HepG2 (cell line): ENCODE data around the gene STPG4. TPM values are rescaled to one million over a fixed set of nuclear protein-coding genes. Genes with fewer than 3 reads are reported as not detected.

Experiments
- HMG20A ChIP-seq: IDR thresholded peaks from 2 replicates; pipeline ENCODE4 v1.6.1; 2016; ENCODE audit warnings: borderline replicate concordance
- HOXA9 ChIP-seq: sonication (generic); formaldehyde crosslinking; IDR thresholded peaks from 2 replicates; pipeline ENCODE4 v1.8.1; 2022; ENCODE audit warnings: missing genetic modification reagents, mild to moderate bottlenecking, moderate library complexity, borderline replicate concordance
- KAT7 ChIP-seq: IDR thresholded peaks from 2 replicates; pipeline ENCODE4 v1.6.1; 2018; ENCODE audit warnings: borderline replicate concordance, missing compliant biosample characterization
- YY1 ChIP-seq: IDR thresholded peaks from 2 replicates; pipeline ENCODE4 v1.6.1; 2011; ENCODE audit warnings: low read length, low read depth, moderate library complexity, mild to moderate bottlenecking; ENCODE audit not compliant: insufficient read depth, insufficient replicate concordance
- ZNF205 ChIP-seq: IDR thresholded peaks from 2 replicates; pipeline ENCODE4 v1.6.1; 2018; ENCODE audit warnings: missing biosample characterization, missing genetic modification reagents
- ZNF549 ChIP-seq: sonication (generic); formaldehyde crosslinking; IDR thresholded peaks from 2 replicates; pipeline ENCODE4 v1.5.0; 2020; ENCODE audit warnings: missing genetic modification reagents
- ZNF609 ChIP-seq: sonication (generic); formaldehyde crosslinking; IDR thresholded peaks from 2 replicates; pipeline ENCODE4 v1.4.0; 2020; ENCODE audit warnings: mild to moderate bottlenecking, missing genetic modification reagents, borderline replicate concordance
- ZNF703 ChIP-seq: sonication (generic); formaldehyde crosslinking; IDR thresholded peaks from 2 replicates; pipeline ENCODE4 v1.5.1; 2020; ENCODE audit warnings: missing genetic modification reagents, mild to moderate bottlenecking, moderate library complexity, borderline replicate concordance
- polyA plus RNA-seq, 8 experiments: library from polyadenylated mRNA; depleted of rRNA in 3 of 8; stranded (reverse) in 7 of 8; unstranded in 1 of 8; fragments of >200 nt; fragmentation: Illumina TruSeq in 4 of 8; extraction: Trizol in 4 of 8; gene quantifications; 2 replicates each; pipeline versions ENCODE4 v1.2.1 to v1.2.3, GENCODE V29; 2011 to 2016; ENCODE audit warnings: low read depth in 4 of 8, missing spikeins in 1 of 8, mixed read lengths in 1 of 8; ENCODE audit not compliant: insufficient read depth in 1 of 8
- total RNA-seq, 5 experiments: library from RNA; depleted of rRNA; stranded (reverse); fragments of >200 nt; fragmentation: Illumina TruSeq; extraction: Trizol; gene quantifications; 2 replicates each; pipeline ENCODE4 v1.2.3, GENCODE V29; 2016; ENCODE audit warnings: low read depth in 1 of 5
- TF ChIP-seq, protein P1 (sequence below): sonication (generic); formaldehyde crosslinking; IDR thresholded peaks from 2 replicates; pipeline ENCODE4 v1.5.1; 2020; ENCODE audit warnings: mild to moderate bottlenecking, missing genetic modification reagents, moderate library complexity

Gene STPG4
- total and polyA plus RNA-seq, 2 of the 13 experiments (the other 11 are each of a cell fraction or from before 2014, with no cell fraction given): 0.11 to 0.15 TPM

DNA sequence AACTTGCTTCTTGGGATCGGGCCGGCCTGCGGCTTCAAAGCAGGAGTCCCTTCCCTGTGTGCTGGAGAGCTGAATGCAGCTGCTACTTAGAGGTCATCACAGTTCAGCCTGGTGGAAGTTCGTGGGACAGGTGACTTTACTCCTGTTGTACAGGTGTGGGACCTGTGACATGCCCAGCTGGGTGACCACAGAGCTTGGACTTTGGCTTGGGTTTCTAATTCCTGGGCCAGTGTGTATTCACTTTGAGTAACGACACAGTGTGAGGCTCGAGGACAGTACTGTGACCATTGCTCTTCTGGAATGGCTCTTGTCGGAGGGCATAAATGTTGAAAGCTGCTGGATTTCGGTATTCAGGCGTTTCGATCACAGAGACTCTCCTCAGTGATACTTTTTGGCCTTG, 114.5 kb downstream of the STPG4 start (continued):
- no peak for TF ChIP-seq ZNF609 (CRISPR knock-in tag)
- no peak for TF ChIP-seq KAT7
- TF ChIP-seq ZNF703 (CRISPR knock-in tag): no peak
- no peak for TF ChIP-seq ZNF205 (CRISPR knock-in tag)
- no peak for TF ChIP-seq ZNF549 (CRISPR knock-in tag)
- no peak for TF ChIP-seq YY1
- no peak for TF ChIP-seq HMG20A (CRISPR knock-in tag)
- TF ChIP-seq, protein P1, sequence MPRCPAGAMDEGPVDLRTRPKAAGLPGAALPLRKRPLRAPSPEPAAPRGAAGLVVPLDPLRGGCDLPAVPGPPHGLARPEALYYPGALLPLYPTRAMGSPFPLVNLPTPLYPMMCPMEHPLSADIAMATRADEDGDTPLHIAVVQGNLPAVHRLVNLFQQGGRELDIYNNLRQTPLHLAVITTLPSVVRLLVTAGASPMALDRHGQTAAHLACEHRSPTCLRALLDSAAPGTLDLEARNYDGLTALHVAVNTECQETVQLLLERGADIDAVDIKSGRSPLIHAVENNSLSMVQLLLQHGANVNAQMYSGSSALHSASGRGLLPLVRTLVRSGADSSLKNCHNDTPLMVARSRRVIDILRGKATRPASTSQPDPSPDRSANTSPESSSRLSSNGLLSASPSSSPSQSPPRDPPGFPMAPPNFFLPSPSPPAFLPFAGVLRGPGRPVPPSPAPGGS (CRISPR knock-in tag): no peak
- no peak for TF ChIP-seq HOXA9
- TF ChIP-seq, all 625 proteins: peak for 87
